CD4-positive, alpha-beta T cell (primary cell): ENCODE results near the gene PHYHIPL. TPM values are rescaled to one million over a fixed set of nuclear protein-coding genes. Genes with fewer than 3 reads are reported as not detected.

ENCODE experiments used
- ATAC-seq: fragments of 200-7000 bp; cut with Tn5 transposase; one replicate; pipeline ENCODE4 v1.10.0; 2022; ENCODE audit warnings: mild to moderate bottlenecking; ENCODE audit not compliant: poor library complexity
- CTCF ChIA-PET: fragments of 350-600 bp; sonication (Branson Sonifier 250); formaldehyde crosslinking; loops from one replicate; lab custom pipeline; 2021; ENCODE audit warnings: antibody characterized with exemption, inconsistent platforms; lab: Charles Lee
- POLR2A ChIA-PET: fragments of 350-600 bp; sonication (Branson Sonifier 250); formaldehyde crosslinking; loops from one replicate; lab custom pipeline; 2021; ENCODE audit warnings: antibody characterized with exemption, inconsistent platforms; lab: Charles Lee
- DNase-seq, 14 experiments: peaks; one replicate each; pipeline ENCODE4 v3.0.0-alpha.2; 2013 to 2020; ENCODE audit warnings: mixed read lengths in 2 of 14
- H3K27ac ChIP-seq, 2 donors: one replicate each; pipeline versions ENCODE4 v1.5.1 to v1.7.0; 2013; ENCODE audit warnings: low read length in 2 of 2, low read depth in 1 of 2, mild to moderate bottlenecking in 1 of 2
- H3K27me3 ChIP-seq, 2 experiments: 1 replicate in 1 of 2; 2 replicates in 1 of 2; pipeline versions ENCODE4 v1.6.1 to v1.7.0; 2013; ENCODE audit warnings: low read length in 2 of 2, control low read depth in 1 of 2, mild to moderate bottlenecking in 1 of 2, moderate library complexity in 1 of 2; ENCODE audit not compliant: insufficient read depth in 2 of 2, control insufficient read depth in 1 of 2
- H3K36me3 ChIP-seq: one replicate; pipeline ENCODE4 v1.6.1; 2013; ENCODE audit warnings: low read length, control low read depth; ENCODE audit not compliant: insufficient read depth
- H3K4me1 ChIP-seq: one replicate; pipeline ENCODE4 v1.6.1; 2013; ENCODE audit warnings: low read length, control low read depth; ENCODE audit not compliant: insufficient read depth
- H3K4me3 ChIP-seq: one replicate; pipeline ENCODE4 v1.5.1; 2013; ENCODE audit warnings: mild to moderate bottlenecking, low read length, moderate library complexity
- H3K9me3 ChIP-seq, 2 experiments: 1 replicate in 1 of 2; 2 replicates in 1 of 2; pipeline versions ENCODE4 v1.6.1 to v1.7.0; 2013; ENCODE audit warnings: low read length in 2 of 2, mild to moderate bottlenecking in 2 of 2, control low read depth in 1 of 2, moderate library complexity in 1 of 2; ENCODE audit not compliant: control insufficient read depth in 1 of 2, insufficient read depth in 1 of 2
- H3K27ac Mint-ChIP-seq: one replicate; pipeline ENCODE4 v1.8.0; 2020; ENCODE audit warnings: mixed read lengths
- H3K27me3 Mint-ChIP-seq: one replicate; pipeline ENCODE4 v1.8.0; 2021; ENCODE audit warnings: mixed read lengths
- H3K36me3 Mint-ChIP-seq: one replicate; pipeline ENCODE4 v1.8.0; 2021; ENCODE audit warnings: low read depth, mixed read lengths
- H3K4me1 Mint-ChIP-seq: one replicate; pipeline ENCODE4 v1.8.0; 2021; ENCODE audit warnings: low read depth, mixed read lengths
- H3K4me3 Mint-ChIP-seq: one replicate; pipeline ENCODE4 v1.8.0; 2020; ENCODE audit warnings: mild to moderate bottlenecking, mixed read lengths
- H3K9me3 Mint-ChIP-seq: one replicate; pipeline ENCODE4 v1.8.0; 2020; ENCODE audit warnings: mixed read lengths
- CTCF ChIP-seq: fragments of 200-600 bp; IDR thresholded peaks from one replicate; pipeline ENCODE4 v1.8.0; 2022; ENCODE audit warnings: antibody characterized with exemption, mild to moderate bottlenecking
- intact Hi-C, 2 experiments: fragments of 100-400 bp; cut with DNase I in 1 of 2; cut with micrococcal nuclease in 1 of 2; formaldehyde crosslinking; loops; one replicate each; pipeline versions ENCODE4 v1.15.1 to v1.9.0; 2023 to 2025; cut with DNase I, micrococcal nuclease
- total RNA-seq, 174 experiments: library from RNA in 2 of 174; stranded (reverse) in 2 of 174; gene quantifications; one replicate each; pipeline ENCODE4 v1.2.3 and lab custom pipeline; 2021 to 2026

Gene PHYHIPL
- total RNA-seq, 2 experiments from 2014 or later = not detected

GRCh38 chr10:59257224-59257623 is 80.8 kb downstream of the PHYHIPL start:
- Histone ChIP-seq H3K36me3 (no peaks in the 10 kb centered on the region), H3K27me3 (no peaks in the 10 kb centered on the region), H3K4me3 (no peak overlapping the region), H3K27ac (no peak overlapping the region), H3K9me3 (no peaks in the 10 kb centered on the region), H3K4me1 (no peaks in the 10 kb centered on the region)
- DNase-seq = no peak
- no peaks in the 10 kb centered on the region for H3K36me3 Mint-ChIP-seq
- POLR2A ChIA-PET = no interaction called here
- ATAC-seq = no peak
- H3K27ac Mint-ChIP-seq = no peak overlapping the region
- no peaks in the 10 kb centered on the region for H3K27me3 Mint-ChIP-seq
- no peaks in the 10 kb centered on the region for H3K4me1 Mint-ChIP-seq
- TF ChIP-seq CTCF = no peak
- H3K9me3 Mint-ChIP-seq = peaks cover 4% of the 10 kb centered on the region
- no peak overlapping the region for H3K4me3 Mint-ChIP-seq
- intact Hi-C loops = no loop called here
- CTCF ChIA-PET = no interaction called here

GRCh38 chr10:59258890-59259289 is 82.4 kb downstream of the PHYHIPL start:
- no peak for ATAC-seq
- Histone ChIP-seq H3K27ac (no peak overlapping the region), H3K36me3 (no peaks in the 10 kb centered on the region), H3K9me3 (no peaks in the 10 kb centered on the region), H3K27me3 (no peaks in the 10 kb centered on the region), H3K4me1 (no peaks in the 10 kb centered on the region), H3K4me3 (no peak overlapping the region)
- ChIA-PET POLR2A (no interaction called here), CTCF (no interaction called here)
- Mint-ChIP-seq H3K27ac (no peak overlapping the region), H3K9me3 (peaks cover 4% of the 10 kb centered on the region), H3K27me3 (no peaks in the 10 kb centered on the region), H3K36me3 (no peaks in the 10 kb centered on the region), H3K4me3 (no peak overlapping the region), H3K4me1 (no peaks in the 10 kb centered on the region)
- intact Hi-C loops = no loop called here
- no peak for DNase-seq
- no peak for TF ChIP-seq CTCF

DNA sequence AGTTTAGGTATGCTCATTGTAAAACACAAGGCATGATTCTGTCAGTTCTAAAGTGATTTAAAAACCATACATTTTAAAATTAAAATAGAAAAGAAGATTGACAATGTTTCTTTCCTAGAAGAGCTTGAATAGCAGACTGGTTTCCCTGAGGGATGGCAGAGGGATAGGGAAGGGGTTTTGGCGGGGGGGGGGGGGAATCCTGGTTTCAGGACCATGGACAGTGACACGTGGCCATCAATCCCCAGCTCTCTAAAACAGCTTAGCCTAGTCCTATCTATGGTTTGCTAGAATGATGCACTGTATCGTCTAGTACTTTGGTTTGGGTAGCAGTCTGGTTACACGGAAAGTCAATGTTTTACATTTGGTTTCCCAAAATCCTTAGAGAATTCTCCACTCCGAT is 88.7 kb downstream of the PHYHIPL start:
- Mint-ChIP-seq H3K27ac (no peak overlapping the region), H3K36me3 (no peaks in the 10 kb centered on the region), H3K9me3 (peaks cover 3% of the 10 kb centered on the region), H3K27me3 (no peaks in the 10 kb centered on the region), H3K4me1 (no peaks in the 10 kb centered on the region), H3K4me3 (no peak overlapping the region)
- Histone ChIP-seq H3K27ac (no peak overlapping the region), H3K9me3 (no peaks in the 10 kb centered on the region), H3K4me1 (no peaks in the 10 kb centered on the region), H3K4me3 (no peak overlapping the region), H3K36me3 (no peaks in the 10 kb centered on the region), H3K27me3 (no peaks in the 10 kb centered on the region)
- CTCF ChIA-PET = no interaction called here
- ATAC-seq (no peak), DNase-seq (no peak)
- POLR2A ChIA-PET = no interaction called here
- intact Hi-C loops = no loop called here
- no peak for TF ChIP-seq CTCF
